Neuron (in vitro differentiated cells): ENCODE data around the gene STPG2.

ENCODE experiments used
- H2AFZ ChIP-seq: one replicate; pipeline ENCODE4 v1.6.1; 2013; ENCODE audit warnings: low read depth, mild to moderate bottlenecking, inconsistent platforms, low read length, moderate library complexity
- H3K27me3 ChIP-seq: one replicate; pipeline ENCODE4 v1.6.1; 2013; ENCODE audit warnings: low read length; ENCODE audit not compliant: insufficient read depth
- H3K36me3 ChIP-seq: one replicate; pipeline ENCODE4 v1.6.1; 2013; ENCODE audit warnings: low read length; ENCODE audit not compliant: insufficient read depth
- H3K4me1 ChIP-seq: one replicate; pipeline ENCODE4 v1.6.1; 2013; ENCODE audit warnings: low read length; ENCODE audit not compliant: insufficient read depth
- H3K4me3 ChIP-seq: 2 replicates; pipeline ENCODE4 v1.5.1; 2013; ENCODE audit warnings: mild to moderate bottlenecking, low read length, moderate library complexity
- H3K9me3 ChIP-seq: one replicate; pipeline ENCODE4 v1.6.1; 2013; ENCODE audit warnings: low read length

The STPG2 gene

GRCh38 chr4:97525236-97525635 is 618.0 kb downstream of the STPG2 start:
- Histone ChIP-seq H3K27me3 (no peaks in the 10 kb centered on the region), H3K4me3 (no peak overlapping the region), H3K4me1 (no peaks in the 10 kb centered on the region), H3K36me3 (no peaks in the 10 kb centered on the region), H3K9me3 (no peaks in the 10 kb centered on the region), H2AFZ (no peak overlapping the region)

DNA sequence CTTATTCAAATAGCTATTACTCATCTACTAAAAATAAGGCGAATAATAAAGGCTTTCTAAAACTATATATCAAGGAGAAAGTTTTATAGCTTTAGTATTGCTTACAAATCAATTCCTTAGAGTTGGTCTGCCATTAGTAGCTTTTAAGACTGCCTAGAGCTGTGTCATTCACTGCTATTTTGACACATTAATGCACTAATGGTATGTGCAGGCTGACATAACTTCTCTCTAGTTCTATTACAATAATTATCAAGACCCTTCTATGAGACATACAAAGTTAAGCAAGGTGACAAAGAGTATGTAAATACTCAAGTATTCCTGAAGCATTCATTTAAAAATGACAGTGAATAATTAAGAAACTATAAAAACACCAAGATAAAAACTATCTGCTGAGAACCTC is 625.3 kb downstream of the STPG2 start:
- Histone ChIP-seq H2AFZ (no peak overlapping the region), H3K9me3 (no peaks in the 10 kb centered on the region), H3K27me3 (no peaks in the 10 kb centered on the region), H3K36me3 (no peaks in the 10 kb centered on the region), H3K4me1 (peaks cover 2% of the 10 kb centered on the region), H3K4me3 (no peak overlapping the region)

DNA sequence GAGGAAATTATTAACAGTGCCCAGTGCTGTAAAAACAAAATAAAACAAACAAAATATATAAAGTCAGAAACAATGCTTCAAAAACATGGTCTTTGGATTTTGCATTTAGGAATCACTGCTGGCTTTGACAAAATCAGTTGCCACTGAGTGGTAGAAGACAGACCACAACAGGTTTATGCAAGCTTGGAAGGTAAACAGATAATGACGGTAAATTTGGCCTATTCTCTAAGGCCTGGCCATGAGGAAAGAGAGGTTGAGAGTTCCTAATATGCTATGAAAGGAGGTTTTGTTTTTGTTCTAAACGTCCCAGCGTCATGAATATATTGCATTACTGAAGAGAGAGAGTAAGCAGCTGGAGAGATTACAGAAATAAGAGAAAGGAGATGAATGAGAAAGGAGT is 629.4 kb downstream of the STPG2 start:
- Histone ChIP-seq H3K4me3 (no peak overlapping the region), H3K36me3 (no peaks in the 10 kb centered on the region), H3K4me1 (peaks cover 2% of the 10 kb centered on the region), H2AFZ (no peak overlapping the region), H3K27me3 (no peaks in the 10 kb centered on the region), H3K9me3 (no peaks in the 10 kb centered on the region)
